GM12873 (cell line): Measurements from ENCODE around the gene PKM.

Source experiments
- TF ChIP-seq, protein P1 (sequence below): IDR thresholded peaks from 2 replicates; pipeline ENCODE4 v1.5.1; 2012; ENCODE audit warnings: low read depth, mild to moderate bottlenecking, moderate library complexity, low read length, control low read depth; ENCODE audit not compliant: insufficient read depth; ENCODE audit errors: missing control alignments

PKM gene

DNA sequence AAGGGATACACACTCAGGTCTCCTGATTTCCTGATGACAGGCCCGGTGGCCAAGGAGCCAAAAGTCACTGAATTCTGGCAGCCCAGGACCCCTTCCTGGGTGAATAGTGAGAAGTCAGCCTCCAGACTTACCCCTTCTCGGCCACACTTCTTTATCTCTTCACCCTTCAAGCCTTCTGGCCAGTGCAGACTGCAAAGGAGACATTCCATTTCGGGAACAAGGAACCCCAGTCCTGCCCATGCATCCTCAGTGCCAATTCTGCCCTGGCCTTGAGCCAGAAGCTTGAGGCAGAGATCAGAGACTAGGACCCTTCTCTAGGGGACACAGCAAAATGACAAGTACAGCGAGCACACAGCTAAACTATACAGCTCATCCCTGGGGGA, 62.2 kb downstream of the PKM start:
- TF ChIP-seq, protein P1, sequence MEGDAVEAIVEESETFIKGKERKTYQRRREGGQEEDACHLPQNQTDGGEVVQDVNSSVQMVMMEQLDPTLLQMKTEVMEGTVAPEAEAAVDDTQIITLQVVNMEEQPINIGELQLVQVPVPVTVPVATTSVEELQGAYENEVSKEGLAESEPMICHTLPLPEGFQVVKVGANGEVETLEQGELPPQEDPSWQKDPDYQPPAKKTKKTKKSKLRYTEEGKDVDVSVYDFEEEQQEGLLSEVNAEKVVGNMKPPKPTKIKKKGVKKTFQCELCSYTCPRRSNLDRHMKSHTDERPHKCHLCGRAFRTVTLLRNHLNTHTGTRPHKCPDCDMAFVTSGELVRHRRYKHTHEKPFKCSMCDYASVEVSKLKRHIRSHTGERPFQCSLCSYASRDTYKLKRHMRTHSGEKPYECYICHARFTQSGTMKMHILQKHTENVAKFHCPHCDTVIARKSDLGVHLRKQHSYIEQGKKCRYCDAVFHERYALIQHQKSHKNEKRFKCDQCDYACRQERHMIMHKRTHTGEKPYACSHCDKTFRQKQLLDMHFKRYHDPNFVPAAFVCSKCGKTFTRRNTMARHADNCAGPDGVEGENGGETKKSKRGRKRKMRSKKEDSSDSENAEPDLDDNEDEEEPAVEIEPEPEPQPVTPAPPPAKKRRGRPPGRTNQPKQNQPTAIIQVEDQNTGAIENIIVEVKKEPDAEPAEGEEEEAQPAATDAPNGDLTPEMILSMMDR, result no peak

DNA sequence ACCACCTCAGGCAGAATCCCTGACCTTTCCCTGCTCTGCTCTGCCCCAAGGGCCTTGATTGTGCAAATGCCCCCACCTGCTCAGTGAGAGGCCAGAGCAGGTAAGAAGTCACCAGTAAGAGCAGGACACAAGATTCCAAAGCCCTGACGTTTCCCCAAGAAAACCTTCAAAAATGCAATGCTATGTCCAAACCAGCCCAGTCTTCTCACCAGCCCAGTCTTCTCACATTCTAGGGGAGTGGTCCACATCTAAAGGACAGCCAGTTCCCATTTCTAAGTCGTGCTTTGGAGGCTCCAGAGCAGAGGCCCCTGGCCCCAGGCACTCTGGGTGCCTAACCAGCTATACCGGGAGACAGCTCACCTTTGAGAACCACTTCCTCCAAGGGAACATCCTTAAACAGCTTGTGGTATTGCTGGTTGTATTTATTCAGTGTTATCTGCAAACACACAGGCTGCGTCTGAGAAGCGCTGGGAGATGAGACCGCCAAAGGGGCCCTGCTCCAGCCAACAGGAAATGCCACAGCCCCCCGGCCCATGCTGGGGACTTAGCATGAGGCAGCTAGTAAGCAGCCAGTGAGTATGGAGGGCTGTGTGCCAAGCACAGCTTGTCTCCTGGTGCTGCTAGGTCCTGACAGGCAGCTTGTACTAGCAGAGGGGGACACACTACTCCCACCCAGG, 62.7 kb downstream of the PKM start:
- TF ChIP-seq, protein P1, result no peak

DNA sequence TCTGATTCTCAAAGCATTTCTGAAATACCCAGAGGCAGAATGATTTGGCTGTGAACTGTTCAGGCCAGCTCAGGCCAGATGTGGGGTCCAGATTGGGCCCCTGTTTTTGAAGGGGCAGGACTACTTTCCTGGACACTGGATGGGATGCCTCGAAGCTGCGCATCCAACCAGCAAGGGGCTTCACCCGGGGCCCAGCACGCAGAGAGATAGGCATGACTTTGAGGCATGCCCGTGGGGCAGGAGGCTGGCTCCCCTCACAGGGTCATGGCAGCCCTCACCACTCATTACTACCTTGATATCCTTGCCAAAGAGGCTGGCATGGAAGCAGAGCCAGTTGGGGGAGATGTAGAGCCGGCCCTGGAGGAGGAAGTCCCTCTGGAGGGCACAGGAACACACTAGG, 63.5 kb downstream of the PKM start:
- TF ChIP-seq, protein P1, result no peak

DNA sequence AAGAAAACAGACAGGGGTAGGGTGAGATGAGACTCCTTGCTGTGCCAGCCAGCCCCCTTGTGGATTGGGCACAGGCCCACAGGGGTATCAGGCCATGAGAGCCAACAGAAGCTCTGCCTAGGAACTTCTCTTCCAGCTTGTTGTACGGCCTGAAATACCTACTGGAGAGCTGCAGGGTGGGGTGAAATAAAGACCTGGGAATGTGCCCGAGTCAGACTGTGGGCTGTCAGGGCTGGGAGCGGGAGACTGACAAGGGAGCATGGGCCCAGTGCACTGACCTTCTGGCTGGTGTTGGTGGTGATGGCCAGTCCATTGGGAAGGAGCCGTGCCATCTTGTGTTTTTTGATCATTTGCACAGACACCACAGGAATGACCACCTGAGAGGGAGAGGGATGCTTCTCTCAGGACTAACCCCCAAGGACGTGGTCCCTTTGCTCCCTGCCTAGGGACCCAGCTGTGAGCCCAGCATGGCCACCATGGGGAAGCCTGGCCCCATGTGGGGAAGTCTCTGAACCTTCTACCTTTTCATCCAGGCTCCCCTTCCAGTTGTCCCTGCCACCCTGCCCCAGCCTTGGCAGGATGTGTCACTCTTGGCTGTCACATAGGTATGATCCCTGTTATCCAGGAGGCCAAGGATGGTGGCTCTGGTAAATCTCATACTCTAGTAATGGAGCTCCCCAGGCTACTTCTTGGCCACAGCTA, 64.1 kb downstream of the PKM start:
- TF ChIP-seq, protein P1, result no peak

DNA sequence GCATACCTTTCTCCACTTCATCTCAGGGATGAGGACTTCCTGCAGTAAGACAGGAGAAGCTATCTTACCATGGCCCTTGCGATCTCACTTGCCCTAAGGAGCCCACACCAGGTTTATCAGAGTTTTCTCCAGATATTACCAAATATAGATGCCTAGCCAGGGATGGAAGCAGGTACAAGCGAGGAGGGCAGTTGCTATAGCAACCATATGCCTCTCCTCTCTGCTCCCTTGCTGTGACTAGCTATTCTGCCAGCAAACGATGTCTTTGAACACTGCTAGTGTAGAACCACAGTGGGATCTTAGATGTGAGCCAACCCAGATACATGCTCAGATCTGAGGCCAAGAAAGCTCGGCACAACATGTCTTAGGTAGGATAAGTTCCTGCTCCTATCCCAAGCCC, 67.3 kb downstream of the PKM start:
- TF ChIP-seq, protein P1, result no peak

DNA sequence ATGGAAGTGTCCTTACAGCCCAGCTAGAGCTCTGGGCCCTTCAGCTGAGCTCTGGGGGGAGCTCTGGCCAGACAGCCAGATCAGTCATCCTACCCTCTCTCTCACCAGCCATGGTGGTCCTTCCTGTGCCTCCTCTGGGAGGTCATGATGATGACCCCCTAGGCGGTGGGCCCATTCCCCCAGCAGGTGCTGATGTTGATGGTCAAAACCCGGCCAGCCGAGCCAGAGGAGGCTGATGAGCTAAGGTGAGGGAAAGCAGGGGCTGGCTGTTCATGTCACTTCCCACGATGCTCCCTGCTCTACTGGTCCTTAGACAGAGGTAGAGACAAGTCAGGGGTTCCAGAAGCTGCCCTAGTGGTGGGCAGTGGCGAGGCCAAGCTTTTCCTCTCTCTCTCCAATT, 68.4 kb downstream of the PKM start:
- TF ChIP-seq, protein P1, result peak; percentile 3

DNA sequence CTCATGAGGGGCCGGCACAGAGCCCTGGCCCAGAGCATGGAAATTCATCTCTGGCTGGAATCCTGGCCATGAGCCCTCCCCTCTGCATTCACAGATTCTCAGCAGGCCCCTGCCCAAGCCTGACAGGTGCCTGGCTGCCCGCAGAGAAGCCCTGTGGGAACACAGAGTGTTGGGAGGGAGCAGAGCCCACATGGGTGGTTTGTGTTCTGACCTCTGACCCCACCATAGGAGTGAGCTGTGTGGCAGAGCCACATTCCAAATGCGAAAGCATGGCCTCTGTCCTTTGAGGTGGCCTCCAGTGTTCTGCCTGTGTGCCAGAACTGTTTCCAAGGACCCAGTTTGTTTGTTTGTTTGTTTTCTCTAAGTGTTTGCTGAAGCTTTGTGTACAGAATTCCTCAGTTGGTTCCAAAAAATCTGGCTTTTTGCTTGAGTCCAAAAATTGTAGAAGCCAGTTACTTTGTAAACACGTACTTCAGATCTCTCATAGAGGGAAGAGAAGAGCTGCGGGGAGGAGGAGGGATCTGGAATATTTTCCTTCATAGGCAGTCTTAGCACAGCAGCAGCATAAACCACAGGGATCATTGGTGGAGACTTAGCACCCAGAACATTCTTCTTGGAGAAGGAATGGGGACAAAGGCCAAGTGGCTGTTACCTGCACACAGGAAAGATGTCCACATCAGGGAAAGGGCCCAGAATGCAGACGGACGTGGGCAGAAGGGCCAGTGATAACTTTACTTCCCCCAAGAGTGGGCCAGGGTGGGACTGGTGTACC, 69.4 kb downstream of the PKM start:
- TF ChIP-seq, protein P1, result no peak
